Spleen (tissue), 7 donors: ENCODE results near the gene INPP4A.

Source experiments
- POLR2A ChIP-seq, 3 donors: fragments of 450-650 bp; IDR thresholded peaks; one replicate each; pipeline ENCODE4 v1.5.1; 2017; ENCODE audit warnings: antibody characterized with exemption in 3 of 3, mild to moderate bottlenecking in 1 of 3
- POLR2AphosphoS5 ChIP-seq, 3 donors: sonication (generic); formaldehyde crosslinking; IDR thresholded peaks; one replicate each; pipeline ENCODE4 v1.5.1; 2017; ENCODE audit warnings: antibody characterized with exemption in 3 of 3
- TF ChIP-seq, protein P1 (sequence below), 11 experiments: fragments of 200-600 bp in 7 of 11; fragments of 450-650 bp in 4 of 11; sonication (generic) in 4 of 11; IDR thresholded peaks in 8 of 11; conservative IDR thresholded peaks in 3 of 11; 1 replicate in 7 of 11; 2 replicates in 4 of 11; pipeline versions ENCODE4 v1.4.0 to v1.8.0; 2016 to 2021; ENCODE audit warnings: antibody characterized with exemption in 11 of 11, inconsistent platforms in 4 of 11, mild to moderate bottlenecking in 1 of 11
- donor health status: DM: no; HTN: no; CAD: no; lungs with moderate emphysema.
- donor health status: DM: no; HTN: no; CAD: no.
- donor health status: DM: no; HTN: no; CAD: no.

DNA sequence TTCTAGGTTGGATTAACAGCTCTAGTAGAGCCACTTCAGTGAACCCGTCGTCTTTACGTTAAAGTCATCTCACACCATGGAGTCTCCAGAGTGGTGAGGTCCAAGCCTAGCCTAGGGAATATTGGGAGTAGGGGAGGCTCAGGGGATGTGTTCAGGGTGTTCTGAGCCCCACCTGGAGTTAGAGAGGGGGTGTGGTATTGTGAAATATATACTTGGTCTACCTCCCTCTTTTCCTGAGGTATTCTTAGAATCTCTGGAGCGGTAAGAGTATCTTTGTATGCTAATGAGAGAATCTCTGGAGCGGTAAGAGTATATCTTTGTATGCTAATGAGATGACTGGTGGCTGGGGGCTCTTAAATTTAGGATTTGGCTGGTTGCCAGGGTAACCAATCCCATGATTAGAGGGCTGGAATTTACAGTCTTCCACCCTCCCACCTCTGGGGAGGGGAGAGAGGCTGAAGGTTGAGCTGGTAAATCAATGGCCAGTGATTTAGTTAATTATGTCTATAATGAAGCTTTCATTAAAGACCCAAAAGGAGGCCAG is 69.5 kb downstream of the INPP4A start:
- TF ChIP-seq, protein P1, sequence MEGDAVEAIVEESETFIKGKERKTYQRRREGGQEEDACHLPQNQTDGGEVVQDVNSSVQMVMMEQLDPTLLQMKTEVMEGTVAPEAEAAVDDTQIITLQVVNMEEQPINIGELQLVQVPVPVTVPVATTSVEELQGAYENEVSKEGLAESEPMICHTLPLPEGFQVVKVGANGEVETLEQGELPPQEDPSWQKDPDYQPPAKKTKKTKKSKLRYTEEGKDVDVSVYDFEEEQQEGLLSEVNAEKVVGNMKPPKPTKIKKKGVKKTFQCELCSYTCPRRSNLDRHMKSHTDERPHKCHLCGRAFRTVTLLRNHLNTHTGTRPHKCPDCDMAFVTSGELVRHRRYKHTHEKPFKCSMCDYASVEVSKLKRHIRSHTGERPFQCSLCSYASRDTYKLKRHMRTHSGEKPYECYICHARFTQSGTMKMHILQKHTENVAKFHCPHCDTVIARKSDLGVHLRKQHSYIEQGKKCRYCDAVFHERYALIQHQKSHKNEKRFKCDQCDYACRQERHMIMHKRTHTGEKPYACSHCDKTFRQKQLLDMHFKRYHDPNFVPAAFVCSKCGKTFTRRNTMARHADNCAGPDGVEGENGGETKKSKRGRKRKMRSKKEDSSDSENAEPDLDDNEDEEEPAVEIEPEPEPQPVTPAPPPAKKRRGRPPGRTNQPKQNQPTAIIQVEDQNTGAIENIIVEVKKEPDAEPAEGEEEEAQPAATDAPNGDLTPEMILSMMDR (IDR thresholded peaks at IDR 0.05 in 8 of 11, conservative IDR thresholded peaks at IDR 0.05 in 3 of 11) = no peak
- TF ChIP-seq POLR2A (IDR thresholded peaks at IDR 0.05) (no peak), POLR2AphosphoS5 (IDR thresholded peaks at IDR 0.05) (no peak)
